ENCODE data around the gene TUBA4A. TPM values are rescaled to one million over a fixed set of nuclear protein-coding genes. Genes with fewer than 3 reads are reported as not detected.
A peak's percentile ranks its signal among the peaks of the same experiment; 100 is the strongest.

The TUBA4A gene
- total RNA-seq, 1 donor from 2014 or later: 45.4 TPM

GRCh38 chr2:219218217-219218731, 35.4 kb downstream of the TUBA4A start:
- no peak for TF ChIP-seq CTCF (IDR thresholded peaks at IDR 0.05)
- Histone ChIP-seq H3K27ac (peak overlapping the region; percentile 75), H3K36me3 (peaks cover 59% of the 10 kb centered on the region), H3K27me3 (no peaks in the 10 kb centered on the region), H3K4me3 (peak overlapping the region; percentile 65), H3K9me3 (no peaks in the 10 kb centered on the region), H3K4me1 (peaks cover 21% of the 10 kb centered on the region)
- intact Hi-C loops (cut with DNase I): no loop called here
- ATAC-seq (peak; percentile 67), DNase-seq (peak; percentile 83)

GRCh38 chr2:219216535-219216915, 37.2 kb downstream of the TUBA4A start:
- Histone ChIP-seq H3K9me3 (no peaks in the 10 kb centered on the region), H3K36me3 (peaks cover 51% of the 10 kb centered on the region), H3K4me1 (peaks cover 21% of the 10 kb centered on the region), H3K4me3 (no peak overlapping the region), H3K27ac (no peak overlapping the region), H3K27me3 (no peaks in the 10 kb centered on the region)
- DNase-seq: no peak
- intact Hi-C loops (cut with DNase I): no loop called here
- TF ChIP-seq CTCF (IDR thresholded peaks at IDR 0.05): no peak
- no peak for ATAC-seq

- H3K4me3 ChIP-seq: no peak overlapping the region
- no peaks in the 10 kb centered on the region for H3K9me3 ChIP-seq
- peaks cover 21% of the 10 kb centered on the region for H3K4me1 ChIP-seq
- DNase-seq (no peak), ATAC-seq (no peak)
- H3K27me3 ChIP-seq: no peaks in the 10 kb centered on the region
- no peak overlapping the region for H3K27ac ChIP-seq
- TF ChIP-seq CTCF (IDR thresholded peaks at IDR 0.05): no peak
- peaks cover 46% of the 10 kb centered on the region for H3K36me3 ChIP-seq
- intact Hi-C loops (cut with DNase I): no loop called here
Measured at GRCh38 chr2:219215871-219216534, 37.7 kb downstream of the TUBA4A start.

- Histone ChIP-seq H3K36me3 (peaks cover 43% of the 10 kb centered on the region), H3K27ac (no peak overlapping the region), H3K27me3 (no peaks in the 10 kb centered on the region), H3K4me3 (no peak overlapping the region), H3K9me3 (no peaks in the 10 kb centered on the region), H3K4me1 (peaks cover 19% of the 10 kb centered on the region)
- TF ChIP-seq CTCF (IDR thresholded peaks at IDR 0.05): no peak
- DNase-seq (no peak), ATAC-seq (no peak)
- intact Hi-C loops (cut with DNase I): no loop called here
Measured at GRCh38 chr2:219214786-219215185, 38.9 kb downstream of the TUBA4A start.

GRCh38 chr2:219214141-219214540, 39.6 kb downstream of the TUBA4A start:
- no peaks in the 10 kb centered on the region for H3K9me3 ChIP-seq
- no peak overlapping the region for H3K27ac ChIP-seq
- H3K4me1 ChIP-seq: peaks cover 12% of the 10 kb centered on the region
- no peaks in the 10 kb centered on the region for H3K27me3 ChIP-seq
- DNase-seq: no peak
- TF ChIP-seq CTCF (IDR thresholded peaks at IDR 0.05): no peak
- ATAC-seq: no peak
- H3K4me3 ChIP-seq: no peak overlapping the region
- peaks cover 45% of the 10 kb centered on the region for H3K36me3 ChIP-seq
- intact Hi-C loops (cut with DNase I): no loop called here

Data from upper lobe of right lung (tissue), 1 donor.